Loucy (cell line): ENCODE results near the gene C1orf141.
"Not testable (repeated sequence)": the region's sequence is repeated elsewhere in the genome, so short reads cannot be mapped to it uniquely, and the experiment has no call there.

Experiments used
- H2AFZ ChIP-seq: fragments of 200-600 bp; sonication (generic); 2 replicates; pipeline ENCODE4 v1.6.0; 2016; ENCODE audit warnings: antibody characterized with exemption, mild to moderate bottlenecking, low read length, moderate library complexity
- H3F3A ChIP-seq: fragments of 200-600 bp; 2 replicates; pipeline ENCODE4 v1.6.0; 2016; ENCODE audit warnings: antibody characterized with exemption, low read depth, mild to moderate bottlenecking
- H3K27me3 ChIP-seq: fragments of 200-600 bp; sonication (generic); 2 replicates; pipeline ENCODE4 v1.6.1; 2014; ENCODE audit warnings: low read length, mild to moderate bottlenecking; ENCODE audit not compliant: insufficient read depth, poor library complexity, severe bottlenecking
- H3K36me3 ChIP-seq: fragments of 200-600 bp; sonication (generic); 2 replicates; pipeline ENCODE4 v1.6.1; 2016; ENCODE audit warnings: low read length; ENCODE audit not compliant: insufficient read depth
- H3K4me1 ChIP-seq: fragments of 200-600 bp; sonication (generic); 2 replicates; pipeline ENCODE4 v1.5.1; 2014; ENCODE audit warnings: low read length, mild to moderate bottlenecking; ENCODE audit not compliant: insufficient read depth, poor library complexity, severe bottlenecking
- H3K4me2 ChIP-seq: fragments of 200-600 bp; sonication (generic); 2 replicates; pipeline ENCODE4 v1.6.0; 2014; ENCODE audit warnings: antibody characterized with exemption, low read length, low read depth, mild to moderate bottlenecking; ENCODE audit not compliant: poor library complexity, severe bottlenecking
- H3K4me3 ChIP-seq: fragments of 200-600 bp; sonication (generic); 2 replicates; pipeline ENCODE4 v1.5.1; 2014; ENCODE audit warnings: low read length, mild to moderate bottlenecking, mixed read lengths; ENCODE audit not compliant: poor library complexity, severe bottlenecking
- H3K79me2 ChIP-seq: fragments of 200-600 bp; sonication (generic); 2 replicates; pipeline ENCODE4 v1.6.1; 2014; ENCODE audit warnings: low read length; ENCODE audit not compliant: insufficient read depth
- H3K9ac ChIP-seq: fragments of 200-600 bp; sonication (generic); 2 replicates; pipeline ENCODE4 v1.6.0; 2014; ENCODE audit warnings: mild to moderate bottlenecking, low read depth, low read length, moderate library complexity; ENCODE audit not compliant: poor library complexity, severe bottlenecking
- H3K9me2 ChIP-seq: fragments of 200-600 bp; sonication (generic); replicated peaks from 2 replicates; pipeline ENCODE4 v1.6.1; 2016; ENCODE audit warnings: low read depth, low read length, mixed read lengths
- H3K9me3 ChIP-seq: fragments of 200-600 bp; sonication (generic); 2 replicates; pipeline ENCODE4 v1.6.1; 2014; ENCODE audit warnings: mild to moderate bottlenecking, antibody characterized with exemption, low read length, low read depth; ENCODE audit not compliant: insufficient read depth
- H4K20me1 ChIP-seq: fragments of 200-600 bp; sonication (generic); 2 replicates; pipeline ENCODE4 v1.6.0; 2014; ENCODE audit warnings: antibody characterized with exemption, low read length, mild to moderate bottlenecking; ENCODE audit not compliant: insufficient read depth, poor library complexity, severe bottlenecking
- EZH2phosphoT487 ChIP-seq: fragments of 200-600 bp; IDR thresholded peaks from 2 replicates; pipeline ENCODE4 v1.6.1; 2018; ENCODE audit warnings: antibody characterized with exemption, mild to moderate bottlenecking, moderate library complexity, borderline replicate concordance
- TF ChIP-seq, protein P1 (sequence below): fragments of 200-600 bp; sonication (generic); conservative IDR thresholded peaks from 2 replicates; pipeline ENCODE4 v1.5.1; 2014; ENCODE audit warnings: mild to moderate bottlenecking, antibody characterized with exemption, low read length

The C1orf141 gene

GRCh38 chr1:67142931-67143330 is 8.2 kb upstream of the C1orf141 start:
- Histone ChIP-seq H3K36me3 (no peaks in the 10 kb centered on the region), H3K4me2 (no peak overlapping the region), H2AFZ (peak overlapping the region; percentile 5; the same call in 1 of the 2 replicates), H3F3A (no peaks in the 10 kb centered on the region), H3K4me3 (no peak overlapping the region), H4K20me1 (no peaks in the 10 kb centered on the region), H3K4me1 (no peaks in the 10 kb centered on the region), H3K9me2 (no peaks in the 10 kb centered on the region), H3K27me3 (no peaks in the 10 kb centered on the region), H3K9me3 (no peaks in the 10 kb centered on the region), H3K79me2 (no peaks in the 10 kb centered on the region), H3K9ac (no peak overlapping the region)
- no peak for TF ChIP-seq EZH2phosphoT487
- TF ChIP-seq, protein P1, sequence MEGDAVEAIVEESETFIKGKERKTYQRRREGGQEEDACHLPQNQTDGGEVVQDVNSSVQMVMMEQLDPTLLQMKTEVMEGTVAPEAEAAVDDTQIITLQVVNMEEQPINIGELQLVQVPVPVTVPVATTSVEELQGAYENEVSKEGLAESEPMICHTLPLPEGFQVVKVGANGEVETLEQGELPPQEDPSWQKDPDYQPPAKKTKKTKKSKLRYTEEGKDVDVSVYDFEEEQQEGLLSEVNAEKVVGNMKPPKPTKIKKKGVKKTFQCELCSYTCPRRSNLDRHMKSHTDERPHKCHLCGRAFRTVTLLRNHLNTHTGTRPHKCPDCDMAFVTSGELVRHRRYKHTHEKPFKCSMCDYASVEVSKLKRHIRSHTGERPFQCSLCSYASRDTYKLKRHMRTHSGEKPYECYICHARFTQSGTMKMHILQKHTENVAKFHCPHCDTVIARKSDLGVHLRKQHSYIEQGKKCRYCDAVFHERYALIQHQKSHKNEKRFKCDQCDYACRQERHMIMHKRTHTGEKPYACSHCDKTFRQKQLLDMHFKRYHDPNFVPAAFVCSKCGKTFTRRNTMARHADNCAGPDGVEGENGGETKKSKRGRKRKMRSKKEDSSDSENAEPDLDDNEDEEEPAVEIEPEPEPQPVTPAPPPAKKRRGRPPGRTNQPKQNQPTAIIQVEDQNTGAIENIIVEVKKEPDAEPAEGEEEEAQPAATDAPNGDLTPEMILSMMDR: no peak

DNA sequence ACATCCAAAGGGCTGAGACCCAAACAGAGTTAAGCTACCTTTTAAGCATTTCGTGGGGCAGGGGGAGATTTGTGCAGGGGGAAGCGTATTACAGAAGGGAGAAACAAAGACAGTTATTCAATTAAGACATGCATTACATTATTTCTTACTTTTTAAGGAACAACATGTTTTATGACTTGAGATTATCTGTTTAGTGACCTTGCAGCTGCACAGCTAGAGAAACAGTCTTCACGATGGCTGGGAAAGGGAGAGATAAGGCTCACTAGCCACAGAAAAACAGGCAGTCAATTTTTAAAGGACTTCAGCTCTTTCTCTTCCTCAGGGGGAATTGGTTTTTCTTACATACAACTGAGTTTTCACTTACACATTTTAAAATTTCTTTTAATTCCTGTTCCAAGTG is 7.1 kb upstream of the C1orf141 start:
- not testable (repeated sequence) for H3K9me3 ChIP-seq, H3K36me3 ChIP-seq, H3K79me2 ChIP-seq, H3K4me3 ChIP-seq, H3K27me3 ChIP-seq, H2AFZ ChIP-seq, H3K4me1 ChIP-seq, H3K4me2 ChIP-seq, H4K20me1 ChIP-seq, H3K9me2 ChIP-seq, H3K9ac ChIP-seq, H3F3A ChIP-seq

- H3K4me3 ChIP-seq: no peak overlapping the region
- H3K4me1 ChIP-seq: no peaks in the 10 kb centered on the region
- no peak overlapping the region for H2AFZ ChIP-seq
- H3K79me2 ChIP-seq: no peaks in the 10 kb centered on the region
- H3K9me2 ChIP-seq: no peaks in the 10 kb centered on the region
- H3K36me3 ChIP-seq: no peaks in the 10 kb centered on the region
- no peak overlapping the region for H3K9ac ChIP-seq
- no peak overlapping the region for H3K4me2 ChIP-seq
- H3K9me3 ChIP-seq: no peaks in the 10 kb centered on the region
- no peaks in the 10 kb centered on the region for H3K27me3 ChIP-seq
- H4K20me1 ChIP-seq: no peaks in the 10 kb centered on the region
- TF ChIP-seq, protein P1: no peak
- no peak for TF ChIP-seq EZH2phosphoT487
- H3F3A ChIP-seq: no peaks in the 10 kb centered on the region
These were observed 5.7 kb upstream of the C1orf141 start for GRCh38 chr1:67140460-67140859.

DNA sequence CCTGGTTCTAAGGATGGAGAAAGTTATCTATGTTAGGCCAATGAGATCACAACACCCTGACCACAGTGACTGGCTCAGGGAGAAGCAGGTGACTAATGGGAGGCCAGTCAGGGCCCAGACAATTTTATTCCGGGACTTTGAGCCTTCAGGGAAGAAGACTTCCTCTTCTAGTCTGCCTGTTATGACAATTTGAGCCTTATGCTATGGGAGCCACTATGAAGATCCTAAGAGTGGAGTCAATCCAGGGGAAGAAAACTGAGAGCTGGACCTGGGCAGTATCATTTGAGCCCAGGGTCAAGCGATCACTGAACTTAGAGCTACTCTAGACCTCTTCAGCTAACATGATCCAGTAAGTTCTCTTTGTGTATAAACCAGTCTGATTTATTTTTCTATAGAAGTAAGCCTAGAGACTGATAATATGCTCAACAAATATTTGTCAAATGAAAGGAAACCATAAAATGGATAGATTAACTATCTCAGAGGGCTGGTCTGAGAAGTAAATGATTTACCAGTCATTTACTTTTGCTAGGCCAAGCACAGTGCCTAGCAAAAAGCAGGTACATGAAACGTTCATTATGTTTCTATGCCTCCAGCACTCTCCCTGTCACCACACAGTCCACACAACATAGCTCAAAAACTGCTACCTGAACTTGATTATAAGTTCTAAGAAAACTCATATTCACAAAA is 4.2 kb upstream of the C1orf141 start:
- no peaks in the 10 kb centered on the region for H3K4me1 ChIP-seq
- no peaks in the 10 kb centered on the region for H3K9me3 ChIP-seq
- no peak for TF ChIP-seq EZH2phosphoT487
- TF ChIP-seq, protein P1: no peak
- H3K9me2 ChIP-seq: no peaks in the 10 kb centered on the region
- H3K4me3 ChIP-seq: no peak overlapping the region
- no peaks in the 10 kb centered on the region for H3K36me3 ChIP-seq
- no peak overlapping the region for H3K4me2 ChIP-seq
- H3F3A ChIP-seq: no peaks in the 10 kb centered on the region
- no peak overlapping the region for H2AFZ ChIP-seq
- no peaks in the 10 kb centered on the region for H3K79me2 ChIP-seq
- H4K20me1 ChIP-seq: no peaks in the 10 kb centered on the region
- no peak overlapping the region for H3K9ac ChIP-seq
- H3K27me3 ChIP-seq: no peaks in the 10 kb centered on the region
